GM13977 (cell line): ENCODE results near the gene ERC1.

Experiments
- DNase-seq: peaks from one replicate; pipeline ENCODE4 v3.0.0; 2012; ENCODE audit warnings: low spot score
- in situ Hi-C: fragments of 300-500 bp; cut with MboI; formaldehyde crosslinking; loops from one replicate; pipeline ENCODE4 v1.12.0; 2022; ENCODE audit warnings: low sequenced_read_pairs, low pct_unique_long_range_greater_than_20kb, mixed read lengths, inconsistent platforms; ENCODE audit not compliant: unreplicated experiment
- TF ChIP-seq, protein P1 (sequence below): IDR thresholded peaks from 2 replicates; pipeline ENCODE4 v1.5.1; 2012; ENCODE audit warnings: mild to moderate bottlenecking, control low read depth; ENCODE audit not compliant: insufficient read depth; ENCODE audit errors: extremely low read depth, missing control alignments

ERC1 gene

DNA sequence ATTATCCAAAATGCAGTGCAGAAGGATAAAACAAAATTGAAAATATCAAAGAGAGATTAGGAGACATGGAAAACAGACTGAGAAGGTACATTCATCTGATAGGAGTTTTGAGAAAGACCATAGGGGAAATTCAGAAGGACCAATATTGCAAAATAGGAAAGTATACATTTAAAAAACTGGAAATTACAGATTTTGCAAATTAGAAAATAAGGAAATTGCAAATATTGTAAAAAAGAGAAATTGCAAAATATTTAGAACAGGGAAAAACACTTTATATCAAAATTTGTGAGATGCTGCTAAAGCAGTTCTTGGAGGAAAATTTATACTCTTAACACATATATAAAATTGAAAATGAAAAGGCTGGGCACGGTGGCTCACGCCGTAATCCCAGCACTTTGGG is 410.9 kb downstream of the ERC1 start:
- TF ChIP-seq, protein P1, sequence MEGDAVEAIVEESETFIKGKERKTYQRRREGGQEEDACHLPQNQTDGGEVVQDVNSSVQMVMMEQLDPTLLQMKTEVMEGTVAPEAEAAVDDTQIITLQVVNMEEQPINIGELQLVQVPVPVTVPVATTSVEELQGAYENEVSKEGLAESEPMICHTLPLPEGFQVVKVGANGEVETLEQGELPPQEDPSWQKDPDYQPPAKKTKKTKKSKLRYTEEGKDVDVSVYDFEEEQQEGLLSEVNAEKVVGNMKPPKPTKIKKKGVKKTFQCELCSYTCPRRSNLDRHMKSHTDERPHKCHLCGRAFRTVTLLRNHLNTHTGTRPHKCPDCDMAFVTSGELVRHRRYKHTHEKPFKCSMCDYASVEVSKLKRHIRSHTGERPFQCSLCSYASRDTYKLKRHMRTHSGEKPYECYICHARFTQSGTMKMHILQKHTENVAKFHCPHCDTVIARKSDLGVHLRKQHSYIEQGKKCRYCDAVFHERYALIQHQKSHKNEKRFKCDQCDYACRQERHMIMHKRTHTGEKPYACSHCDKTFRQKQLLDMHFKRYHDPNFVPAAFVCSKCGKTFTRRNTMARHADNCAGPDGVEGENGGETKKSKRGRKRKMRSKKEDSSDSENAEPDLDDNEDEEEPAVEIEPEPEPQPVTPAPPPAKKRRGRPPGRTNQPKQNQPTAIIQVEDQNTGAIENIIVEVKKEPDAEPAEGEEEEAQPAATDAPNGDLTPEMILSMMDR, result no peak
- in situ Hi-C loops, result no loop called here
- DNase-seq, result no peak

DNA sequence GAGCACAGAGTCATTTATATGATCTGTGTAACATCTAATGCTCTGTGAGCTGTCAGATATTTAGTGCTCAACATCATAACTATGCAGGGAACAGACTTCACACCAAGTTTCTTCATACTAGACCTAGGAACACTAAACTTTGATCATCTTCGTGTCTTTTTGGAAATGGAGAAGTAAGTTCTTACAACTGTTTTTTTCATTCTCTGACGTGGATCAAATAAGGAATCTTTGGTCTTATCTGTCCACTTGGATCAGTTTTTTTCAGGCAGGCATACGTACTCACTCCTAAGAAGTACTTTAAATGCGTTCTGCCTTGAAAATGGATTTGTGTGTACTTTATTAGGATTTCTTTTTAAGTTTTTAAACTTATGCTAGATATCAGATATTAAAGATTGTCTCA is 412.4 kb downstream of the ERC1 start:
- DNase-seq, result no peak
- in situ Hi-C loops, result no loop called here
- TF ChIP-seq, protein P1, result no peak

DNA sequence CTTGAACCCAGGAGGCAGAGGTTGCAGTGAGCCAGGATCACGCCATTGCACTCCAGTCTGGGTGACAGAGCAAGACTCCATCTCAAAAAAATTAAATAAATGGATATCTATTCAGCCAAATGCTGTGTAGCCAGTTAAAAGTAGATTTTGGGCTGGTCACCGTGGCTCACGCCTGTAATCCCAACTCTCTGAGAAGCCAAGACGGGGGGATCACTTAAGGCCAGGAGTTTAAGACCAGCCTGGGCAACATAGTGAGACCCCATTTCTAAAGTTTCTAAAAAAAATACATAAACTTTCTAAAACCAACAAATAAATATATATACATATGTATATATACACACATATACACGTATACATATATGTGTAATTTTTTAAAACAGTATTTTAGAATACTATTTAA is 414.6 kb downstream of the ERC1 start:
- TF ChIP-seq, protein P1, result no peak
- in situ Hi-C loops, result no loop called here
- DNase-seq, result no peak

DNA sequence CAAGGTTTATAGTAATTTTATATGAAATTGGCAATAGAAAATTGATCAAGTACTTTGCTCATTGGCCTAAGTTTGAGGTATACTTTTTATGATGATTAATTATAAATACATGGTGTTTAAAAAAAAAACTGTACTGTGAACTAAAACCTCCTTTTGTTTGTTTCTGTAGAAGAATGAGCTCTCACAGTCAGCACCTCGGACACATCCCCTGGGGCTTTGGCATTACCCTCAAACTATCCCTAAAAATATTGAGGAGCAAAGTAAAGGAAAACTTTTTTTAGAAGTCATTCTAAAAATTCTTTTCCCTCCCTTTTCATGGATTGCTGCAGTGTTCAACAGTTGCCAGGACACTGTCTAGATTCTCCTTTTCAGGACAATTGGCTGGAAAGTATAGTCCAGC is 419.8 kb downstream of the ERC1 start:
- no peak for DNase-seq
- TF ChIP-seq, protein P1, result no peak
- in situ Hi-C loops, result no loop called here

DNA sequence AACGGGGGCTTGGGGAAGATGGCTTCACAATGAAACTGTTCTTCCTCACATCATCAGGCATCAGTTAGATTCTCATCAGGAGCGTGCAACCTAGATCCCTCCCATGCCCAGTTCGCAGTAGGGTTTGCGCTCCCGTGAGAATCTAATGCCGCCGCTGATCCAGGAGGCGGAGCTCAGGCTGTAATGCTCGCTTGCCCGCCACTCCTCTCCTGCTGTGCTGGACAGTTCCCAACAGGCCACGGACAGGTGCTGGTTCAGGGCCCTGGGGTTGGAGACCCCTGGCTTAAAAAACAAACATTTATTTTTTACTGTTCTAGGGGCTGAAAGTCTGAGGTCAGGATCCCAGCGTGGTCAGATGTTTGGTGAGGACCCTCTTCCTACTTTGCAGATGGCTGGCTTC is 422.9 kb downstream of the ERC1 start:
- DNase-seq, result no peak
- TF ChIP-seq, protein P1, result no peak
- in situ Hi-C loops, result no loop called here

DNA sequence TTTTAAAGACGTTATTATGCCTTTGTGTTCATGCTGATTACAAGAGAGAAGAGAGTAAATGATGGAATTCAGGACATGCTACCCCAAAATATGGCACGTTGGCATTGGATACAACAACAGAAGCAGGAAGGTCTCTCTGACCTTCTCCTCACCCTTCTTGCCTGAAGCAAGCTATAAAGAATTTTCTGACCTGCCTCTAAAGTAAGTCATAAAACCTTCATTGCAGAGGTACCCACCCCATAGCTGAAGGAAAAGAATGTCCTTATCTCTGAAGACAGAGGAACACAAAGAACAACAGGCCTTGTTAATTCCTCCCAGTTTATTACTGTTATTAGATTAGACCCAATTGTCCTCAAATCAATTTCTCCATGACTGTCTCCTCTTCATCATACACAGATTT is 427.1 kb downstream of the ERC1 start:
- in situ Hi-C loops, result no loop called here
- TF ChIP-seq, protein P1, result no peak
- no peak for DNase-seq

DNA sequence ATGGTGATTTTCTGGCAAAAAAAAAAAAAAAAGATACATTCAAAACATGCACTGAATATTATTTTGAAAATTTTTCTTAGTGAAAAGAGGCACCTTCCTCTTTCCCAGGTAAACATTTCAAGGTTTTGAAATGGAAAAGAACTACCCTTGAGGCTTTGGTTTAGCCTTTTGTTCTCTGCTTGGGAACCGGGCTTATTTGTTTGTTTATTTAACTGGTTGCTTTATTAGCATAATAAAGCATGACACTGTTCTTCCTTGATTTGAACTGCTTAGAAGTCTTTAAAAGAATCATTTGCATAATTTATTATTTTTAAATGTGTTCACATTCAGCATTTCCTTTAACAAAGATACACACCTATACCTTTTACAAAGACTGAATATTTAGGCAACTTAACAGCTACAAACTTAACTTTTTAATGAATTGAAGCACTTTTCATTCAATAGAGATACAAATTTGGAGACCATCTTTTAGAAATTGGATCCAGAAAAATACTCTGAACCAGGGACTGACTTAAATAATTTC is 428.9 kb downstream of the ERC1 start:
- TF ChIP-seq, protein P1, result no peak
- in situ Hi-C loops, result no loop called here
- DNase-seq, result no peak
